ENCODE data around the gene OXCT2. TPM values are rescaled to one million over a fixed set of nuclear protein-coding genes. Genes with fewer than 3 reads are reported as not detected.

The OXCT2 gene
- total RNA-seq, 4 donors from 2014 or later, result 5.0 to 12.2 (median 6.8) TPM

- H3K27me3 ChIP-seq, result no peaks in the 10 kb centered on the region
- DNase-seq, result no peak
- no peaks in the 10 kb centered on the region for H3K4me1 ChIP-seq
- H3K27ac ChIP-seq, result no peak overlapping the region
- H3K4me3 ChIP-seq, result no peak overlapping the region
- no peaks in the 10 kb centered on the region for H3K9me3 ChIP-seq
- peaks cover 0 to 56% (median 0%) of the 10 kb centered on the region in 3 donors for H3K36me3 ChIP-seq
- TF ChIP-seq CTCF (IDR thresholded peaks at IDR 0.05), result no peak
- TF ChIP-seq POLR2A (IDR thresholded peaks at IDR 0.05), result no peak
Measured at GRCh38 chr1:39758556-39759435, 12.4 kb downstream of the OXCT2 start.

- no peak for DNase-seq
- peaks cover 0 to 69% (median 4%) of the 10 kb centered on the region in 3 donors for H3K36me3 ChIP-seq
- H3K4me3 ChIP-seq, result no peak overlapping the region
- no peaks in the 10 kb centered on the region for H3K4me1 ChIP-seq
- H3K9me3 ChIP-seq, result no peaks in the 10 kb centered on the region
- no peaks in the 10 kb centered on the region for H3K27me3 ChIP-seq
- TF ChIP-seq POLR2A (IDR thresholded peaks at IDR 0.05), result no peak
- TF ChIP-seq CTCF (IDR thresholded peaks at IDR 0.05), result no peak
- no peak overlapping the region for H3K27ac ChIP-seq
Measured at GRCh38 chr1:39757501-39757900, 13.6 kb downstream of the OXCT2 start.

GRCh38 chr1:39755965-39756659 is 15.0 kb downstream of the OXCT2 start:
- TF ChIP-seq CTCF (IDR thresholded peaks at IDR 0.05) (no peak), POLR2A (IDR thresholded peaks at IDR 0.05) (no peak)
- H3K4me1 ChIP-seq, result no peaks in the 10 kb centered on the region
- H3K36me3 ChIP-seq, result peaks cover 0 to 83% (median 5%) of the 10 kb centered on the region in 3 donors
- H3K27ac ChIP-seq, result no peak overlapping the region
- H3K27me3 ChIP-seq, result no peaks in the 10 kb centered on the region
- no peaks in the 10 kb centered on the region for H3K9me3 ChIP-seq
- no peak overlapping the region for H3K4me3 ChIP-seq
- DNase-seq, result no peak

GRCh38 chr1:39754906-39755504 is 16.1 kb downstream of the OXCT2 start:
- Histone ChIP-seq H3K36me3 (peaks cover 0 to 93% (median 5%) of the 10 kb centered on the region in 3 donors), H3K27ac (no peak overlapping the region)

More at GRCh38 chr1:39754906-39755504, 16.1 kb downstream of the OXCT2 start:
- Histone ChIP-seq H3K27me3 (no peaks in the 10 kb centered on the region), H3K9me3 (no peaks in the 10 kb centered on the region), H3K4me3 (no peak overlapping the region), H3K4me1 (no peaks in the 10 kb centered on the region)
- DNase-seq, result no peak
- no peak for TF ChIP-seq CTCF (IDR thresholded peaks at IDR 0.05)
- no peak for TF ChIP-seq POLR2A (IDR thresholded peaks at IDR 0.05)
